Dermis microvascular lymphatic vessel endothelial cell (primary cell): ENCODE data around the gene VAV1. TPM values are rescaled to one million over a fixed set of nuclear protein-coding genes. Genes with fewer than 3 reads are reported as not detected.
"Not testable (repeated sequence)": the region's sequence is repeated elsewhere in the genome, so short reads cannot be mapped to it uniquely, and the experiment has no call there.

Experiments
- DNase-seq, 2 donors: peaks; one replicate each; pipeline versions ENCODE4 v3.0.0 to v3.0.0-alpha.2; 2010; ENCODE audit warnings: low read depth in 2 of 2
- total RNA-seq: library from RNA; depleted of rRNA; stranded (reverse); fragments of >200 nt; gene quantifications from 2 replicates; pipeline ENCODE4 v1.2.1, GENCODE V29; 2014

The VAV1 gene
- total RNA-seq, 1 donor from 2014 or later, result under 0.01 TPM

DNA sequence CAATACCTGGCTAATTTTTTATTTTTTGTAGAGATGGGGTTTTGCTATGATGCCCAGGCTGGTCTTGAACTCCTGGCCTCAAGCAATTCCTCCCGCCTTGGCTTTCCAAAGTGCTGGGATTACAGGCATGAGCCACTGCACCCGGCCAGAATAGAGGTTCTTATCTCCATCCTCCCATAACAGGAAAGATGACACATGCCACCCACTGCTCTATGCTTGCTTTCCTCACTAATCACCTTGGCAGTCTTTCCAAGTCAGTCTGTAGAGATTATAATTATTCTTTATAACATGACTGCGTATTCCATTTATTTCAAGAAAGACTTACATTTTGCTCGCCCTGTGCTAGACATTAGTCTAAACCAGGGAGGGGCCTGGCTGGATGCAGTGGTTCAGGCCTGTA, 6.7 kb downstream of the VAV1 start:
- DNase-seq, result no peak

DNA sequence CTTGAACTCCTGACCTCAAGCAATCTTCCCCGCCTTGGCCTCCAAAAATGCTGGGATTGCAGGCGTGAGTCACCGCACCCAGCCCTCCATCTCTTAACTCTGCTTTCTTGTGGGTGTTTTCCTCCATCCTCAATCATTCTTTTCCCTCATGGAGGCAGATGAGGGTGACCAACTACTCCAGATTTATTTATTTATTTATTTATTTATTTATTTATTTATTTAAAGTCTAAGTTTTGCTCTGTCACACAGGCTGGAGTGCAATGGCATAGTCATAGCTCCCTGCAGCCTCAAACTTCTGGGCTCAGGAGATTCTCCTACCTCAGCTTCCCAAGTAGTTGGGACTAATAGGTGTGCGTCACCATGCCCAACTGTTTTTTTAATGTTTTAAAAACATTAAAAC, 14.9 kb downstream of the VAV1 start:
- DNase-seq, result no peak

DNA sequence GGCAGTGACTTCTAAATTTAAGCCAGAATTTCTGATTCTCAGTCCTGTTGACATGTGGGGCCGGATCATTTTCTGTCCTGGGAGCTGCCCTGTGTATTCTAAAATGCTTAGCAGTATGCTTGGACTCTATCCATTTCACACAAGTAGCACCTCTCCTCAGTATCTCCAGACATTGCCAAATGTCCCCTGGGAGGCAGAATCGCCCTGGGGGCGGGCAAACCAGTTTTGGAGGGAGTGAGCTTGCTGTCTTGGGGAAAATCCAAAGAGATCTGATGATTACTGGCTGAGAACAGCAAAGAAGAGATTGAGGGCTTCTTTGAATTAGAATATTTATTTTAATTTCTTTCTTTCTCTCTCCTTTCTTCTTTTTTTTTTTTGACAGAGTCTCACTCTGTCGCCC, 16.4 kb downstream of the VAV1 start:
- DNase-seq, result no peak

DNA sequence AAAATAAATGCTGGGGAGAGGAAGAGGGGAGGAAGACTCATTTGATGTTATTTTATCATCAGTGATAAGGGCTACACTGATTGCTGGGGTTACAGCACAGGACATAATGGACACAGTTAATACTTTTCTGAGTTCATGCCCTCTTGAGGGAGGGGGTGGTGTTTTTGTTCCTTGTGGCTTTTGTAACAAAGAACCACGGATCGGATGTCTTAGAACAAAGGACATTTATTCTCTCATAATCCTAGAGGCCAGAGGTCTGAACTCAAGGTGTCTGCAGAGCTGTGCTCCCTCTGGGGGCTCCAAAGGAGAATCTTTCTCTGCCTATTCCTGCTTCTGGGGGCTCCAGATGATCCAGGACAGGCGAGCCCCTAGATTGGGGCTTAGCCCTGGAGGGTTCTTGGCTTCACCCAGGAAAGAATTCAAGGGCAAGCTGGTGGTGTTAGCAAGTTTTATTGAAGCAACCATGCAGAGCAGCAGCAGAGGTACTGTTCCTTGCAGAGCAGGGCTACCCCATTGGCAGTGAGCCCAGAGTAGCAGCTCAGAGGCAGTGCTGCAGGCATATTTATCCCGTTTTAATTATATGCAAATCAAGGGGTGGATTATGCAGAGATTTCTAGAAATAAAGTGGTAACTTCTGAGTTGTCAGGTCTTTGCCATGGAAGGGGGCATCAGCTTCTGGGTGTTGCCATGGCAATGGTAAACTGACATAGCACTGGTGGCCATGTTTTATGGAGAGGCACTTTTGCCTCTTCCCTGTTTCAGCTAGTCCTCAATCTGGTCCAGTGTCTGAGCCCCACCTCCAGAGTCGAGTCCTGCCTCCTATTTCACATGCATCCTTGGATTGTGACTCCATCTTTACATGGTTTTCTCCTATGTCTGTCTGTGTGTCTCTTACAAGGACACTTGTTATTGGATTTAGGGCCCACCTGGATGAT, 18.0 kb downstream of the VAV1 start:
- no peak for DNase-seq

DNA sequence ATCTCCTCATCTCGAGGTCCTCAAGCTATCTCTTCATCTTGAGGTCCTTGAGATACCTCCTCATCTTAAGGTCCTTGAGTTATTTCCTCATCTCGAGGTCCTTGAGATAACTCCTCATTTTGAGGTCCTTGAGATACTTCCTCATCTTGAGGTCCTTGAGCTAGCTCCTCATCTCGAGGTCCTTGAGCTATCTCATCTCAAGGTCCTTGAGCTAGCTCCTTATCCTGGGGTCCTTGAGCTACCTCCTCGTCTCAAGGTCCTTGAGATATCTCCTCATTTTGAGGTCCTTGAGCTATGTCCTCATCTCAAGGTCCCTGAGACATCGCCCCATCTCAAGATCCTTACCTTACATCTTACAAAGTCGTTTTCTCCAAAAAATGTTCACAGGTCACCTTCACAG, 18.7 kb downstream of the VAV1 start:
- no peak for DNase-seq

DNA sequence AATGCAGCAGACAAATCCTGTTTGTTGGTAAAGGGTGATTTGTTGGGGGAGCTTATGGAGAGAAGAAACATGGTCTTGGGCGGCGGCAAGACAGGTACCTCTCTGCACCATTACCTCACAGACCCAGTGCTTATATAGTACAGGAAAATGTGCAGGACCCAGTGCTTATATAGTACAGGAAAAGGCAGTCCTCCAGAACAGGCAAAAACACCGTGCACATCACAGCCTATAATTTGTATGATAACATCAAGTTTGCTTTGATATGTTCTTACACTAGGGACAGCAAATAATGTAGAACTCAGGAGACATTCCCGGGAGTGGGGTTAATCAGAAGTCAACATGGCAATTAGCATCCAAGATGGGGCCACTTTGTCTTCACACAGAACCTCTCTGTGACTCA, 20.9 kb downstream of the VAV1 start:
- DNase-seq, result no peak

DNA sequence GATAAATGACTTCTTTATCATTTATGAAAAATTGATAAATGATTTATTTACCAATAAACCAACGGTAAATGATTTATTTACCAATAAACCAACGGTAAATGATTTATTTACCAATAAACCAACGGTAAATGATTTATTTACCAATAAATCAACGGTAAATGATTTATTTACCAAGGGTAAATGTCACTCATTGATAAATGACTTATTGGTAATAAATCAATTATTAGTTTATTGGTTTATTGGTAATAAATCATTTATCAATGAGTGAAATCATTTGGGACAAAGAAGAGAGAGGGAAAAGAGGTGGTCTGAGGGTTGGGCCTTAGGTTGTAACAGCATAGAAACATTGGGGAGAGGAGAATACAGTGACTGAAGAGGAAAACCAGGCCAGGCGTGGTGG, 21.5 kb downstream of the VAV1 start:
- DNase-seq, result no peak

DNA sequence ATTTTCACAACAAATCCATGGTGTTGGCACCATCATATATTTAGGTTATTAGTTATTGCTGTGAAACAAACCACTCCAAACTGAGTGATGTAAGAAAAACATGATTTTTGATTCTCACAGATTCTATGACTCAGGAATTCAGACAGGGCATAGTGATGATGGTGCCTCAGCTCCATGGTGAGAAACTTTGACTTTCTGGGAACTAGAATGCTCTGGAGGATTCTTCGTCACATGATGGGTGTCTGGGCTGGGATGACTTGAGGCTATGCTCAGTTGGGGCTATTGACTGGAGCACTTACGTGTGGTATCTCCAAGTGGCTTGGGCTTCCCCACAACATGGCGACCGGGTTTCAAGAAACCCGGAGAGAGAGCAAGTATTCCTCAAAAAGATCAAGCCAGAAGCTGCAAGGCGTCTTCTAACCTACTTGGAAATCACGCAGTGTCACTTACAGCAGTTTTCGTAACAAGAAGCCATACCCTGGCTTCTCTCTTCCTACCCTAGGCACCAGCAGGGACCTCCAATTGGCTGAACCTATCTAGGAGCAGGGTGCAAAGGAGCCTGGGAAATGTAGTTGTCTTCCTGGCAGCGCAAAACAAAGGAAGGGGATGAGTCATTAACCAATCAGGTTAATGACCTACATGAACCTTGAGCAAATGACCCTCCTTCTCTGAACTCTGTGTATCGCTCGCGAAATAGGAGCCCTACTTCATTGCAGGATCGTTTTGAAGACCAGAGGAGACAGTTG, 22.4 kb downstream of the VAV1 start:
- DNase-seq, result no peak

DNA sequence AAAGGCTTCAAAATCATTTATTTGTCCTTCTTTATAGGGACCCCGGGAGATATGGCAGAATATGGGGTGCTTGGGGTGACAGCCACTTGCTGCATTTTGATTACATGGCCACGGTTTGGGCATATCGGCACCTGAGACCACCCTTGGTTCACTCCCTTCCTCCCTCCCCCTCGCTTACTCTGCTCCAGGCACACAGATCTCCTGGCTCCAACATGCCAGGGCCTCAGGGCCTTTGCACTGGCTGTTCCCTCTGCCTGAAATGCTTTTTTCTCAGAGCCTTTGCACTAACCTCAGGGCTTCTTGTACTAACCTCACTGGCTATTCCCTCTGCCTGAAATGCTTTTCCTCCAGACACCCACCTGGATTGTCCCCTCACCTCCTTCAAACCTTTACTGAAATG, 23.8 kb downstream of the VAV1 start:
- DNase-seq, result no peak

DNA sequence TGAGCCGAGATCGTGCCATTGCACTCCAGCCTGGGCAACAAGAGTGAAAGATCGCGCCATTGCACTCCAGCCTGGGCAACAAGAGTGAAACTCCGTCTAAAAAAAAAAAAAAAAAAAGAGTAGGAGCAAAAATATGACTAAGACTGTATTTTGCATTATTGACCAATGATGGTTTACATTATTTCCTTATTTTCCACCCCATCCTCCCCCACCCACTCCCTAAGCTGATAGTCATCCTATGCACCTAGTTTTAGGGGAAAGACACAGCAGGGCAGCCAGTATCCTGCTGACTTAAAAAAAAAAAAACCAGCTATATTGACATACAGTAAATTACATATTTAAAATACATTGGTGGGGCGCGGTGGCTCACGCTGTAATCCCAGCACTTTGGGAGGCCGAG, 25.1 kb downstream of the VAV1 start:
- DNase-seq, result no peak

DNA sequence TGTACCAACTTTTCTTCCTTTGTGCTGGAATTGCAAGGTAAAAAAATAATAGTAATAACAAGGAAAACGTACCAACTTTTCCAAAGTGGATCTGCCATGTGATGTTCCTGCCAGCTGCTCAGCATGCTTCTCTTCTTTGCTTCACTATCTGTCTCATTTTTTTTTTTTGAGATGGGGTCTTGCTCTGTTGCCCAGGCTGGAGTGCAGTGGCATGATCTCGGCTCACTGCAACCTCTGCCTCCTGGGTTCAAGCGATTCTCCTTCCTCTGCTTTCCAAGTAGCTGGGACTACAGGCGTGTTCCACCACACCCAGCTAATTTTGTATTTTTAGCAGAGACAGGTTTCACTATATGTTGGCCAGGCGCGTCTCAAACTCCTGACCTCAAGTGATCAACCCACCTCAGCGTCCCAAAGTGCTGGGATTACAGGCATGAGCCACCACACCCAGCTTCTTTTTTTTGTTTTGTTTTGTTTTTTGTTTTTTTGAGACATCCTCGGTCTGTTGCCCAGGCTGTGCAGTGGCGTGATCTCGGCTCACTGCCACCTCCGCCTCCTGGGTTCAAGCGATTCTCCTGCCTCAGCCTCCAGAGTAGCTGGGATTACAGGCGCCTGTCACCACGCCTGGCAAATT, 27.8 kb downstream of the VAV1 start:
- DNase-seq, result not testable (repeated sequence)

DNA sequence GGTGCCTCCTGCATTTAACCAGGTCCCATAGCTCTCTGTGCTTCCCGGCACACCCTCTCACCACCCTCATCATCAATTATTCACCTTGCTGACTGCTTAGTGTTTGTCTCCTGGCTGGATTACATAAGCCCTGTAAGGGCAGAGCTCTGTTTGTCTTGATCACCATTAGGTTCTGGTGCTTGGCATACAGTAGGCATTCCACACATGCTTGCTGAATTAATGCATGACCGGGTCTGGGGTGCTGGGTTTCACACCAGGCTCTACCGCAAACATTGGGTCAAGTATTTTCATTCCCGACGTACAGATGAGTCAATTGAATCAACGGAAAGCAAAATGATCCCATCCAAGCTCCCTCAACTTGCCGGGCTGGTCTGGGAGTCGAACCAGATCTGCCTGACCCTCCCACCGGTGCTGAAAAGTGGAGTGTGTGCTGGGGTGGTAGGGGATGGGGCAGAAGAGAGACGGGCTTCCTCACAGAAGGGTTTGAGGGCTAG, 28.5 kb downstream of the VAV1 start:
- DNase-seq, result peak in 1 of 2 donors; percentile 53

DNA sequence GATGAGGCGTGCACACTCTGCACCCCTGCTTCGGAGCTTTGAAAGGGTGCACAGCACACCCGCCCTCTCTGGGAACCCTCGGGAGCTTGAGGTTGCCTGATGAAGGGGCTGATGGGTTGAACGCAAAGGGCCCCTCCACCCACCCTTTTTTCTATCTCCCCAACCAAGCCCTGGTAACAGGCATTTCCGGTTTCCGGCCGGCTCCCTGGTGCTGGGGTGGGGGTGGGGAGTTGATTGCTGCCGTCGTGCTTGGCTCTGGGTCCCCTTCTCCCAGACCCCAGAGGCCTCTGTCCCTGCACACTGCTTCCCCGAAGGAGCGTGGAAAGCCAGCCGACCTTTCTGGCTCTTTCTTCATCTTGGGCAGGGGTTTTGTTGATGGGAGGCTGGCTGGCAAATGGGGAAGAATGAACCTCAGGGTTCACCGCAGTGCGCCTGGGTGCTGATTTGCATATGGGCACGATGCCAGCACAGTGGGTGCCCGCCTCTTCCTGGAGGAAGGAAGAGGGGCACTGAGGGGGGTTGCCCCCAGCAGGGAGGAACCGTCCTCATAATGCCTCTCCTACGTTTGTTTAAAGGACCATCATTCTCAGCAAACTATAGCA, 29.1 kb downstream of the VAV1 start:
- DNase-seq, result peak in 1 of 2 donors; percentile 33

DNA sequence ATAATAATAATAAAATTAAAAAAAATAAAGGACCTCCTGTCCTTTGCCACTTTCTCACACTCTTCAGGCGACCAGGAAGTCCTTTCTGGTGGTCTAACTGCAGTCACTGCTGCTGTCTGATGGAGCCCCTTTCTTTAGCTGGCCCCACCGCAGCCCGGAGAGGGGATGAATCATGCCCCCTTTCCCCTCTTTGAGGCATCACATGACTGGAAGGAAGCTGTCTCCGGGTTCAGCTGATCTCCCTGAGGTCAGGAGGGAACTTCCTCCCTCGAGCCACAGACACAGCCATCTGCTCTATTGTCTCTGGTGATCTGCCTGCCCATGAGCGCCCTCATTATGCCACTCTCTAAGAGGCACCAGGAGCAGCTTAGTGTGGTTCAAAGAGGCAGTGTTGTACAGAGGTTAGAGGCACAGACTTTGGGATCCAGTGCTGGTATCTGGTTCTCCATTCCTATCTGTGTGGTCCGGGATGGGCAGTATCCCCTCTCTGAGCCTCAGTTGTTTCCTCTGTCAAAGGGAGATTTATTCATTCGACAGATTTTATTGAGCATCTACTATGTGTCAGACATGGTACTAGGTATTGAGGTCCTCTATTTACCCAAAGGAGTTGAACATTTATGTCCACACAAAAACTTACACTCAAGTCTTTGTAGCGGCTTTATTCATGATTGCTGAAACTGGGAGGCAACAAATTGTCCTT, 30.0 kb downstream of the VAV1 start:
- DNase-seq, result peak; percentile 28 to 63

DNA sequence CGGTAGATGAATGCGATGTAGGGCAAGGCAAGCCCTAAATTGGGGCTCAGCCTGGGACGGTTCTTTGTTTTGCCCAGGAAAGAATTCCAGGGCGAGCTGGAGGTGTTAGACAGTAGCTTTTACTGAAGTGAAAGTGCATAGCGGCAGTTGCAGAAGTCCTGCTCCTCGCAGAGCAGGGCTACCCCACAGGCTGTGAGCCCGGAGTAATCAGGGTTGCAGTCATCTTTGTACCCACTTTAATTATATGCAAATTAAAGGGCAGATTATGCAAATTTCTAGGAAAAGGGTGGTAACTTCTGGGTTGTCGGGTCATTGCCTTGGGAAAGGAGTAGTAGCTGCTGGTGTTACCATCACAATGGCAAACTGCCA, 30.5 kb downstream of the VAV1 start:
- DNase-seq, result no peak

DNA sequence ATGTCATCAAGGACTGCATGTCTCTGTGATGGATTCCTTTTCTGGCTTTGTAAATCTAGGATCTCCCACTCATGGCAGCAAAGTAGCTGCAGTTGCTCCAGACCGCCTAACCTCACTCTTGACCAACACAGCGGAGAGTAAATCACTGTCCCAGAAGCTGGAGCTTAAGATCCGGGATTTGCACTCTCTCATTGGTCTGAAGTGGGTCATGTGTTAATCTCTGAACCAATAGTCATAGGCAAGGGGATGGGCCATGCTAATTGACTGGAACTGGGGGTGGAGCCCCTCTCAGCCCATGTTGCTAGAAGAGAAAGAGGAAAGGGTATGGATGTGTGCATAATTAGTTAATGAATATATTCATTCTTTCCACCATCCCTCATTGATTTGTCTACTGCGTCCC, 34.0 kb downstream of the VAV1 start:
- DNase-seq, result no peak

DNA sequence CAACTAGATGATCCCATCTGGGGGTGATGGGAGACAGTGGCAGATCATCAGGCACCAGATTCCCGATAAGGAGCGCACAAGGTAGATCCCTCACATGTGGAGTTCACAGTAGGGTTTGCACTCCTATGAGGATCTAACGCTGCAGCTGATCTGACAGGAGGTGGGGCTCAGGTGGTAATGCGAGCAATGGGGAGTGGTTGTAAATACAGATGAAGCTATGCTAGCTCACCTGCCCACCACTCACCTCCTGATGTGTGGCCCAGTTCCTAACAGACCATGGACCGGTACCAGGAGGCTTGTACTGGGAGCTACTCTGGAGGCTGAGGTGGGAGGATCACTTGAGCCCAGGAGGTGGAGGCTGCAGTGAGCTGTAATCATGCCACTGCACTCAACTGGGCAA, 34.8 kb downstream of the VAV1 start:
- DNase-seq, result no peak

DNA sequence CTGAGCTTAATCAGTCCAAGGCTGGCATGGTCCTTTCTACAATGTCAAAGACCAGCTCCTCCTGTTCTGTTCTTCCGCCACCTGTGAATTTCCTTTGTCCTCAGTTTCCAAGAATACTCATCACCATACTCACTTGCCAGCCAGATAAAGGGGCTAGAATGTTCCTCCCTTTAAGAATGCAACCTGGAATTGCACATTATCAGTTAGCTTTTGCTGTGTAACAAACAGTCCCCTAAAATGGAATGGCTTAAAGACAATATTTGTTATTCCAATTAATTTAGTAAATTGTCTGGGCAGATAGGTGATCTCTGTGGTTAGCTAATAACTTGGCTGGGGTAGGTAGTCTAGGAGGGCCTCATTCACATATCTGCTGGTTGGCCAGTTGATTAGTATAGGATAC, 36.0 kb downstream of the VAV1 start:
- DNase-seq, result no peak

DNA sequence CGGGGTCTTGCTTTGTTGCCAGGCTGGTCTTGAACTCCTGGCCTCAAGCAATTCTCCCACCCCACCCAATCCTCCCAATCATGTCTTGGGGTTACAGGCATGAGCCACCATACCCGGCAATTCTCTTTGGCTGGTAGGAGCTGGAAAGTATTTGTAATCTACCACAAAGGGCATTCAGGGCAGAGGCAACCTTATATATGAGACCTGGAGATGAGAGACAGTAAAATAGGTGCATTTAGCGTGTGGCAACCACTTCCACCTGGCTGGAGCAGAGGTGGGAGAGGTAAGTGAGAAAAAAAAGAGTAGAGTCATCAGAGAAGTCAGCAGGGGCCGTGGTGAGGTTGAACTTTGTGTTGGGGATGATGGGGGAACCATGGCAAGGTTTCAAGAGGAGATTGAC, 36.8 kb downstream of the VAV1 start:
- DNase-seq, result no peak

DNA sequence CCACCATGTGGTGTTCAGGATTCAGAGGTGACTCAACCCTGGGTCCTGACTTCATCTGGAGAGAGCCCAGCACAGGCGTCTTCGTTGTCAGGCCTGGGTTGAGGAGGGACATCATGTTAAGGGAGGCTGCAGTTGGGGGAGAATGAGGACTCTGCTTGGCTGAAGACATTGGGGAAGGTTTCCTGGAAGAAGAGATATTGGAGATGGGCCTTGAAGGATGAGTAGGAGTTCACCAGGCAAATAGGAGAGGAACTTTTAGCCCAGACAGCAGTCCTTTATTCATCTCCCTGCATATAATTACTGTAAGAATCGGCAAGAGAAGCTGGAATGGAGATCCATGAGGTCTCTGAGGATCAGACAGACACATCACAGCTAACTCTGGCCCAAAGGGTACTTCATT, 38.9 kb downstream of the VAV1 start:
- no peak for DNase-seq

DNA sequence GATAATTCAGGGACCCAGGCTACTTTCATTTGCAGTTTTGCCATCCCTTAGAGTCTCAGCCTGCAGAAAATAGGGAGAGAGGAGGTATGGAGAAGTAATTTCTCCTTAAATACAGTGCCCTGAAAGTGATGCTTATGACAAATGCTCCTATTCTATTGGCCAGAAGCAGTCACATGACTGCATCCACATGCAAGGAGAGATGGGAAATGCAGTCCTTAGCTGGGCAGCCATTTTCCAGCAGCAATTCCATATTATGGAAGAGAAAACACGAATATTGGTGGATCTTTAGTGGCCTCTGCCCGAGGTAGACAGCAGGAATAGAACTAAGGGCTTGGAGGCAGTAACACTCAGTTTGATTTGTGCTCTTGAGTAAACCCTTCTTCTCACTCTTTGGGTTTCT, 39.4 kb downstream of the VAV1 start:
- peak; percentile 56 to 79 for DNase-seq
